Measurements from ENCODE around the gene AGBL1.

AGBL1 gene

DNA sequence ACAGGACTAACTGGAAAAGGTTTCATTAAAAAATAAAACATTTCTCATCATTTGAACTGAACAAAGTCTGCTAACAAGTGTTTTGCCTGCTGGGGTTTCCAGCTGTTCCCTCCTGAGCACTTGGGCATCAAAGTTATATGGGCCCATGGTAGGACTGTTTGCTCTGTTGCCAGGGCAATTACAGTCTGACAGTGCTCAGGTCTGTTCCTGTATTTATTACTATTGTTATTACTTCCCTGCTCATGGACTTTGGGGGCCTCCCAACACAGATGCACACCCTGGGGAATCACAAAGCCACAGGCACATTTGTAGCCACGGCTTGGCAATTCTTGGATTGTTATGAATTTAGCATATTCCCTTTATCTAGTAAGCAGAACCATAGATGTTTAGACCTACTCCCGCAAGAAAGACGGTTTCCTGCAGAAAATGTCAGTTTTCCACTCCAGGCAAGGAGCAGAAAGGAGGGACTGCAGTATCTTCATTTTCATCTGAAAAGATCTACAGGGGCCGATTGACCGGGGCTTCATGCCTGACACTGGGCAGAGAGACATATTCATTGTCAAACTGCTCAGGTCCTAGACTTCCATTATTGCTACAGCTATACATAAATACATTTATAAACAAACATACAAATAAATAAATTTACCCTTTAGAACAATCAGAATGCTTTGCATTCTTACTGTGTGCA is 580.2 kb downstream of the AGBL1 start:
- no peak overlapping the region for H3K4me3 ChIP-seq (ENCODE audit: low read depth, low read length)

GRCh38 chr15:86661580-86661979 is 581.9 kb downstream of the AGBL1 start:
- TF ChIP-seq, protein P1, sequence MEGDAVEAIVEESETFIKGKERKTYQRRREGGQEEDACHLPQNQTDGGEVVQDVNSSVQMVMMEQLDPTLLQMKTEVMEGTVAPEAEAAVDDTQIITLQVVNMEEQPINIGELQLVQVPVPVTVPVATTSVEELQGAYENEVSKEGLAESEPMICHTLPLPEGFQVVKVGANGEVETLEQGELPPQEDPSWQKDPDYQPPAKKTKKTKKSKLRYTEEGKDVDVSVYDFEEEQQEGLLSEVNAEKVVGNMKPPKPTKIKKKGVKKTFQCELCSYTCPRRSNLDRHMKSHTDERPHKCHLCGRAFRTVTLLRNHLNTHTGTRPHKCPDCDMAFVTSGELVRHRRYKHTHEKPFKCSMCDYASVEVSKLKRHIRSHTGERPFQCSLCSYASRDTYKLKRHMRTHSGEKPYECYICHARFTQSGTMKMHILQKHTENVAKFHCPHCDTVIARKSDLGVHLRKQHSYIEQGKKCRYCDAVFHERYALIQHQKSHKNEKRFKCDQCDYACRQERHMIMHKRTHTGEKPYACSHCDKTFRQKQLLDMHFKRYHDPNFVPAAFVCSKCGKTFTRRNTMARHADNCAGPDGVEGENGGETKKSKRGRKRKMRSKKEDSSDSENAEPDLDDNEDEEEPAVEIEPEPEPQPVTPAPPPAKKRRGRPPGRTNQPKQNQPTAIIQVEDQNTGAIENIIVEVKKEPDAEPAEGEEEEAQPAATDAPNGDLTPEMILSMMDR (IDR thresholded peaks at IDR 0.05; ENCODE audit: low read depth, low read length) = no peak
- no peak overlapping the region for H3K4me3 ChIP-seq (ENCODE audit: low read depth, low read length)

More for the DNA sequence above, 580.2 kb downstream of the AGBL1 start:
- TF ChIP-seq, protein P1 (IDR thresholded peaks at IDR 0.05; ENCODE audit: low read depth, low read length) = no peak

- H3K4me3 ChIP-seq (ENCODE audit: low read depth, low read length) = no peak overlapping the region
- TF ChIP-seq, protein P1 (IDR thresholded peaks at IDR 0.05; ENCODE audit: low read depth, low read length) = no peak
Measured at GRCh38 chr15:86663304-86663703, 583.6 kb downstream of the AGBL1 start.

DNA sequence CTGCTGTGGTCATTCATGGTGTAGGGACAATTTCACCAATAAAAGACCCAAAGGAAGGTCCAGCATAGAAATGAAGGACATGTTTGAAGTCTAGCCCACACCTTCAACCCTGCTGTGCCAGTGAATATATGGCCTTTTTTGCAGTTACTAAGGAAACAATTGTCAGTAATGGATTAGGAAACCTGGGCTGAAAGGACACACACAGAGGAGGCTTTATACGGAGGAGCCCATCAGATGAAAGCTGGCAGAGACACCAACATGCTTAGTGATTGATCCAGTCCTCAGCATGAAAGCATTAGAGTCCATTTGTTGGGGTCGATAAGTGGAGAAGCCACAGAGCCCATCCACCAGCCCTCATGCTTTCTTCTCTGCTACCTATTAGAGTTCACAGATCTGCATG is 584.3 kb downstream of the AGBL1 start:
- TF ChIP-seq, protein P1 (IDR thresholded peaks at IDR 0.05; ENCODE audit: low read depth, low read length) = no peak
- H3K4me3 ChIP-seq (ENCODE audit: low read depth, low read length) = no peak overlapping the region

GRCh38 chr15:86664581-86664980 is 584.9 kb downstream of the AGBL1 start:
- TF ChIP-seq, protein P1 (IDR thresholded peaks at IDR 0.05; ENCODE audit: low read depth, low read length) = no peak
- no peak overlapping the region for H3K4me3 ChIP-seq (ENCODE audit: low read depth, low read length)

GRCh38 chr15:86676002-86676401 is 596.3 kb downstream of the AGBL1 start:
- TF ChIP-seq, protein P1 (IDR thresholded peaks at IDR 0.05; ENCODE audit: low read depth, low read length) = no peak
- no peak overlapping the region for H3K4me3 ChIP-seq (ENCODE audit: low read depth, low read length)

DNA sequence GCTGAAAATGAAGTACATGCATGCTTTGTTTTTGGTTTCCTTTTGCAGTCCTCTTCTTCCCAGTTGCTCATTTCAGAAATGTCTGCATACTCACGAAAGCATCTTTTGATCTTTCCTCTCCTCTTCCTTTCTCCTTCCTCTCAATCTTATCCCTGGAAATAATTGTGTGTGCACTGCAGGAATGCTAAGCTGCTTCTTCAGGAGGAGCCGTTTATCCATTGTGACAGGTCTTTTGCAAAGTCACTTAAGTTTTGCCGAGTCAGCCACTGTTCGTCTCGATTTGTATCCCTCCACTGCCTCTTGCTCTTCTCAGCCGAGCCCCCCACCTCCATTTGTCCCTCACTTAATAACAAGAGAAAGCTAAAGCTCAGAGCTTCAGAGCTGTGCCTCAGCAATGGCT is 597.6 kb downstream of the AGBL1 start:
- TF ChIP-seq, protein P1 (IDR thresholded peaks at IDR 0.05; ENCODE audit: low read depth, low read length) = no peak
- H3K4me3 ChIP-seq (ENCODE audit: low read depth, low read length) = no peak overlapping the region

Measured in WI38 (cell line).